ENCODE data around the gene OR5AC2.

Gene OR5AC2

DNA sequence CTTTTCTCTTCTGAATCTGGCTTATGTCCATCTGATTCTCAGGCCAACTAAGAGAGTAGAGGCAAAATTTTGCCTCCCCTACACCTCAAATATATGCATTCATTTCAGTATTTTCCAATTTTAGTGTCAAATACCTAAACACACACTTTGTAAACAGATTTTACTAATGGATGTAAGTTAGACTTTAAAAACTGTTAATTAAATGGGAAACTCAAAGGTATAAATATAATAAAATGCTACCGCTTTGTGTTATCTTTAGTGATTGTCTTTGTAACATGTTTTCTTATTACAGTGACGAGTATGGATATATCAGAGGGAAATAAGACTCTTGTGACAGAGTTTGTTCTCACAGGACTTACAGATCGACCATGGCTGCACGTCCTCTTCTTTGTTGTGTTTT lies at the start of gene OR5AC2:
Gene OR5AC2, plus strand, starts transcription at position 301 of the 400 bp plus-strand sequence. Its CDS starts 0 bp downstream, at position 301.
- Histone ChIP-seq H3K36me3 (no peaks in the 10 kb centered on the region), H3K9me3 (replicated peaks in 1 of 11) (peaks cover 0 to 5% (median 0%) of the 10 kb centered on the region in 11 experiments; a peak in 1 of 22 replicates), H3K9ac (no peak within 1 kb of the TSS), H4K20me1 (no peaks in the 10 kb centered on the region), H3K4me1 (peaks cover 0 to 19% (median 0%) of the 10 kb centered on the region in 10 experiments; a peak in 5 of 20 replicates), H3K4me3 (no peak within 1 kb of the TSS), H3K27me3 (no peaks in the 10 kb centered on the region), H3K27ac (peak within 1 kb of the TSS in 1 of 11 experiments; percentile 1; a peak in 1 of 22 replicates), H3K4me2 (peak within 1 kb of the TSS in 2 of 11 experiments; percentile 34 to 35; a peak in 2 of 22 replicates)
- no peak for TF ChIP-seq Cebpa-rat (IDR thresholded peaks at IDR 0.05)

DNA sequence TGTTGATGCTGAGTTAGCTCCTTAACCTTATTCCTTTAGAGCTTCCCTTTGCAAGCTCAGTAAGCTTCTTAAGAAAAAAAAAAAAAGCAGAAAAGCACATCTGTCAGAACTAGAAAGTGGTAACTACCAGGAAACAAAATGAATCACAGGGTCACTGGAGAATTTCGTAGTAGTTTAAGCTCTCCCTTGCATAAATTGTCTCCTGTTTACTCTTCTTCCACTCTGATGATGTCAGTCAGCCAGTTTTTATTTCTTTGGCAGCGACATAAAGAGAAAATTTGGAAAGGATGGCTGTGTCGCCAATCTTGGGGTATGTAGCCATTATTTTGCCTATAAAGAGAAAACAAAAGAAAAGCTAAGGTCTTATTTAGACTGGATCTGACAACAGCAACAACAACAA lies 48.7 kb upstream of the OR5AC2 start:
- Histone ChIP-seq H3K9me3 (replicated peaks in 1 of 11) (peaks cover 8 to 24% (median 15%) of the 10 kb centered on the region in 11 experiments; a peak in 21 of 22 replicates), H3K4me2 (no peak overlapping the region), H3K27me3 (no peaks in the 10 kb centered on the region), H4K20me1 (no peaks in the 10 kb centered on the region), H3K4me3 (no peak overlapping the region), H3K4me1 (peaks cover 0 to 14% (median 0%) of the 10 kb centered on the region in 10 experiments; a peak in 2 of 20 replicates), H3K9ac (no peak overlapping the region), H3K27ac (no peak overlapping the region), H3K36me3 (no peaks in the 10 kb centered on the region)
- TF ChIP-seq Cebpa-rat (IDR thresholded peaks at IDR 0.05) = no peak

DNA sequence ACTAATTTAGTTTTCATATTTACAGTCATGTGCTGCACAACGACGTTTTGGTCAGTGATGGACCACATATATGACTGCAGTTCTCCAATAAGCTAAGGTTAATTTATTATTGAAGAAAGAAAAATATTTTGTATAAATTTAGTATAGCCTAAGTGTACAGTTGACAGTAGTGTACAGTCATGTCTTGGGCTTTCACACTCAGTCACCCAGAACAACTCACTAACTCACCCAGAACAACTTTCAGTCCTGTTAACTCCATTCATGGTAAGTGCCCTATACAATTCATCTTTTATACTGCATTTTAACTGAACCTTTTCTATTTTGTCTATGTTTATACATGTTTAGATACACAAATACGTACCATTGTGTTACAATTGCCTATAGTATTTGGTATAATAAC lies 48.1 kb upstream of the OR5AC2 start:
- Histone ChIP-seq H3K36me3 (no peaks in the 10 kb centered on the region), H3K4me2 (peak overlapping the region in 9 of 11 experiments; percentile 22 to 80 (median 55); a peak in 13 of 22 replicates), H3K27ac (0 out of 22 replicates have a peak overlapping the region, but pooled peaks of 1 of the 11 experiments have one; percentile 18), H3K9me3 (replicated peaks in 1 of 11) (peaks cover 8 to 24% (median 15%) of the 10 kb centered on the region in 11 experiments; a peak in 21 of 22 replicates), H3K4me1 (peaks cover 0 to 14% (median 0%) of the 10 kb centered on the region in 10 experiments; a peak in 2 of 20 replicates), H3K27me3 (no peaks in the 10 kb centered on the region), H3K9ac (no peak overlapping the region), H4K20me1 (no peaks in the 10 kb centered on the region), H3K4me3 (no peak overlapping the region; a peak in 1 of 20 replicates)
- TF ChIP-seq Cebpa-rat (IDR thresholded peaks at IDR 0.05) = no peak

DNA sequence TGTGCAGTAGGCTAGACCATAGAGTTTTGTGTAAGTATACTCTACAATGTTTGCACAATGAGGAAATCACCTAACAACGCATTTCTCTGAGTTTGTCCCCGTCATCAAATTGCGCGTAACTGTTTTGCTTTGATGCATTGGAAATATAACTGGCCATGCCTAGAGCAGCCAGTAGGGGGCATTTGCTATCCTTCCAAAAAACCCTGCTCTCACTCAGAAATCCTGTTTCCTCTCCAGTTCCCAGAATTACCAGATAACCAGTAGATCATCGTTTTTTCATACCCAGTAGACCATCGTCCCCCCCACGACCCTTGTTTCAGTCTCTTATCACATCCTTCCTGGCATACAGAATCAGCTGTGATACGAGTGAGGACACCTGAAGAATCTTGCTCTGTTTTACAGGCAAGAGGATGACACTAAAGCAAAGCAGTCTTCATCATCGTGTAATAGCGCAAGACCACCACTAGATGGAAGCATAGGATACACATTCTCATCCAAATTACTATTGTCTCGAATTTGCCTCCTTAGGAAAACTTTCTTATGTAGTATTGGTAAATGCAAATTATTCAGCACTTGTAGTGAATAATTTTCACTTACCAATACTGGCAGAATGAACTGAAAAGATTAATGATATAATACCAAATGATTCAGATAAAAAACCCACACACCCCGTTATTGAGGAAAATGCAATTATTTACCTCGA lies 47.5 kb upstream of the OR5AC2 start:
- H3K27ac ChIP-seq = 0 out of 22 replicates have a peak overlapping the region, but pooled peaks of 2 of the 11 experiments have one; percentile 18 to 38

GRCh38 chr3:98041350-98041749 lies 45.6 kb upstream of the OR5AC2 start:
- TF ChIP-seq Cebpa-rat (IDR thresholded peaks at IDR 0.05) = no peak
- H3K27ac ChIP-seq = no peak overlapping the region

More for the DNA sequence above, 47.5 kb upstream of the OR5AC2 start:
- Histone ChIP-seq H4K20me1 (no peaks in the 10 kb centered on the region), H3K36me3 (no peaks in the 10 kb centered on the region), H3K9me3 (replicated peaks in 1 of 11) (peaks cover 8 to 24% (median 15%) of the 10 kb centered on the region in 11 experiments; a peak in 21 of 22 replicates), H3K4me2 (peak overlapping the region; percentile 22 to 80 (median 55); a peak in 21 of 22 replicates), H3K27me3 (no peaks in the 10 kb centered on the region), H3K4me1 (peaks cover 0 to 14% (median 0%) of the 10 kb centered on the region in 10 experiments; a peak in 2 of 20 replicates), H3K4me3 (peak overlapping the region; percentile 35 to 66 (median 50); a peak in 15 of 20 replicates), H3K9ac (peak overlapping the region in 5 of 11 experiments; percentile 27 to 58 (median 48); a peak in 8 of 22 replicates)
- no peak for TF ChIP-seq Cebpa-rat (IDR thresholded peaks at IDR 0.05)

GRCh38 chr3:98048586-98048985 lies 38.4 kb upstream of the OR5AC2 start:
- no peaks in the 10 kb centered on the region for H3K9me3 ChIP-seq (replicated peaks in 1 of 11)
- no peak overlapping the region for H3K27ac ChIP-seq
- TF ChIP-seq Cebpa-rat (IDR thresholded peaks at IDR 0.05) = no peak
- no peaks in the 10 kb centered on the region for H4K20me1 ChIP-seq
- no peaks in the 10 kb centered on the region for H3K36me3 ChIP-seq
- H3K4me3 ChIP-seq = no peak overlapping the region
- no peaks in the 10 kb centered on the region for H3K4me1 ChIP-seq
- no peak overlapping the region for H3K9ac ChIP-seq
- H3K27me3 ChIP-seq = no peaks in the 10 kb centered on the region
- no peak overlapping the region for H3K4me2 ChIP-seq

More at GRCh38 chr3:98041350-98041749, 45.6 kb upstream of the OR5AC2 start:
- H4K20me1 ChIP-seq = no peaks in the 10 kb centered on the region
- H3K9me3 ChIP-seq (replicated peaks in 1 of 11) = peaks cover 8 to 24% (median 15%) of the 10 kb centered on the region in 11 experiments; a peak in 21 of 22 replicates
- H3K4me2 ChIP-seq = no peak overlapping the region
- H3K27me3 ChIP-seq = no peaks in the 10 kb centered on the region
- H3K36me3 ChIP-seq = no peaks in the 10 kb centered on the region
- no peak overlapping the region for H3K9ac ChIP-seq
- H3K4me1 ChIP-seq = peaks cover 0 to 14% (median 0%) of the 10 kb centered on the region in 10 experiments; a peak in 2 of 20 replicates
- H3K4me3 ChIP-seq = no peak overlapping the region

GRCh38 chr3:98049271-98049670 lies 37.7 kb upstream of the OR5AC2 start:
- H3K27ac ChIP-seq = no peak overlapping the region
- no peak overlapping the region for H3K4me2 ChIP-seq
- no peak overlapping the region for H3K4me3 ChIP-seq
- H4K20me1 ChIP-seq = no peaks in the 10 kb centered on the region
- H3K36me3 ChIP-seq = no peaks in the 10 kb centered on the region
- no peak for TF ChIP-seq Cebpa-rat (IDR thresholded peaks at IDR 0.05)
- no peaks in the 10 kb centered on the region for H3K4me1 ChIP-seq
- no peaks in the 10 kb centered on the region for H3K27me3 ChIP-seq
- no peak overlapping the region for H3K9ac ChIP-seq
- H3K9me3 ChIP-seq (replicated peaks in 1 of 11) = no peaks in the 10 kb centered on the region

DNA sequence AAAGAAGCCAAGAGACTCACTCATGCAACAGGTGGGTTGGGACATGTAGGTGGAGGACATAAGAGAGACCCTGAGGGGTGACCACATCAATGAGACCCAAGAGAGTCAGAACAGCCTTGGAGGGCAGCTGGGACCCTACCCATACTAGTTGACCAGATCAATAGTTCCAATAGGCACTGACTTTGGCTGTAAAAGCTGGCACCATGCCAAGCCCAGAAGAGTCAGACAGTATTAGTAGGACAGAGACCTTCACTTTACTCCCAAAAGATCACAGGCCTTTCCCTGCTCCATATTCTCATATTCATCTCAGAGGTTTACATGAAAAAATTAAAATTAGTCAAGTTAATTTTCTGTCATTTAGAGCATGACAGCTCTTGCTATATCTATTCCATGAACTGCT lies 30.9 kb upstream of the OR5AC2 start:
- no peak for TF ChIP-seq Cebpa-rat (IDR thresholded peaks at IDR 0.05)
- H3K4me3 ChIP-seq = no peak overlapping the region
- no peaks in the 10 kb centered on the region for H3K36me3 ChIP-seq
- no peaks in the 10 kb centered on the region for H3K9me3 ChIP-seq (replicated peaks in 1 of 11)
- no peaks in the 10 kb centered on the region for H3K27me3 ChIP-seq
- H3K4me1 ChIP-seq = no peaks in the 10 kb centered on the region
- H4K20me1 ChIP-seq = no peaks in the 10 kb centered on the region
- no peak overlapping the region for H3K27ac ChIP-seq
- H3K9ac ChIP-seq = no peak overlapping the region
- H3K4me2 ChIP-seq = no peak overlapping the region

GRCh38 chr3:98057631-98058030 lies 29.3 kb upstream of the OR5AC2 start:
- H3K27ac ChIP-seq = no peak overlapping the region
- no peak for TF ChIP-seq Cebpa-rat (IDR thresholded peaks at IDR 0.05)
- H3K9ac ChIP-seq = no peak overlapping the region
- H3K4me2 ChIP-seq = no peak overlapping the region
- H3K4me3 ChIP-seq = no peak overlapping the region
- H3K4me1 ChIP-seq = no peaks in the 10 kb centered on the region
- H4K20me1 ChIP-seq = no peaks in the 10 kb centered on the region
- H3K36me3 ChIP-seq = no peaks in the 10 kb centered on the region
- no peaks in the 10 kb centered on the region for H3K9me3 ChIP-seq (replicated peaks in 1 of 11)
- H3K27me3 ChIP-seq = no peaks in the 10 kb centered on the region
